Peyer's patch (tissue), 4 donors: Measurements from ENCODE around the gene C13orf46. TPM values are rescaled to one million over a fixed set of nuclear protein-coding genes. Genes with fewer than 3 reads are reported as not detected.

ENCODE experiments used
- DNase-seq, 3 donors: peaks; one replicate each; pipeline ENCODE4 v3.0.0-alpha.2; 2017 to 2019
- H3K27ac ChIP-seq, 4 donors: fragments of 200-600 bp; sonication (generic); one replicate each; pipeline ENCODE4 v1.5.1; 2016 to 2019
- H3K27me3 ChIP-seq, 2 donors: fragments of 200-600 bp; sonication (generic); one replicate each; pipeline ENCODE4 v1.5.1; 2019
- H3K36me3 ChIP-seq, 3 donors: fragments of 200-600 bp; sonication (generic); one replicate each; pipeline ENCODE4 v1.5.1; 2016 to 2019
- H3K4me1 ChIP-seq, 4 donors: fragments of 200-600 bp; sonication (generic); one replicate each; pipeline ENCODE4 v1.5.1; 2016 to 2019
- H3K4me3 ChIP-seq, 4 donors: fragments of 200-600 bp; sonication (generic); 1 replicate in 3 of 4; 2 replicates in 1 of 4; pipeline ENCODE4 v1.5.1; 2016 to 2019; ENCODE audit warnings: mild to moderate bottlenecking in 1 of 4
- H3K9me3 ChIP-seq, 4 donors: fragments of 200-600 bp; sonication (generic); one replicate each; pipeline ENCODE4 v1.5.1; 2016 to 2019; ENCODE audit warnings: mild to moderate bottlenecking in 1 of 4
- CTCF ChIP-seq, 6 experiments: fragments of 450-650 bp in 4 of 6; fragments of 200-600 bp in 2 of 6; sonication (generic) in 1 of 6; IDR thresholded peaks; one replicate each; pipeline ENCODE4 v1.5.1; 2017 to 2019; ENCODE audit warnings: antibody characterized with exemption in 6 of 6, mild to moderate bottlenecking in 3 of 6, moderate library complexity in 1 of 6
- POLR2A ChIP-seq, 2 donors: fragments of 450-650 bp; IDR thresholded peaks; one replicate each; pipeline ENCODE4 v1.5.1; 2017; ENCODE audit warnings: antibody characterized with exemption in 2 of 2, mild to moderate bottlenecking in 2 of 2, moderate library complexity in 2 of 2
- total RNA-seq, 4 donors: library from RNA; depleted of rRNA; stranded (reverse); fragments of >200 nt; gene quantifications; one replicate each; pipeline ENCODE4 v1.1.0, GENCODE V29; 2016

Gene C13orf46
- total RNA-seq, 4 donors from 2014 or later, result 0.35 to 0.83 TPM; not detected in 2

GRCh38 chr13:113982296-113982661 is 8.4 kb upstream of the C13orf46 start:
- DNase-seq, result peak in 2 of 3 donors; percentile 29 to 40
- no peak overlapping the region for H3K27ac ChIP-seq

GRCh38 chr13:113981611-113982295 is 7.9 kb upstream of the C13orf46 start:
- H3K9me3 ChIP-seq, result no peaks in the 10 kb centered on the region
- DNase-seq, result peak in 2 of 3 donors; percentile 40 to 45
- TF ChIP-seq POLR2A (IDR thresholded peaks at IDR 0.05) (no peak), CTCF (IDR thresholded peaks at IDR 0.05) (no peak)
- no peaks in the 10 kb centered on the region for H3K4me1 ChIP-seq
- H3K27me3 ChIP-seq, result no peaks in the 10 kb centered on the region
- peaks cover 0 to 15% (median 0%) of the 10 kb centered on the region in 3 donors for H3K36me3 ChIP-seq
- no peak overlapping the region for H3K4me3 ChIP-seq
- peak overlapping the region in 1 of 4 donors; percentile 65 for H3K27ac ChIP-seq

More at GRCh38 chr13:113982296-113982661, 8.4 kb upstream of the C13orf46 start:
- no peaks in the 10 kb centered on the region for H3K27me3 ChIP-seq
- no peaks in the 10 kb centered on the region for H3K9me3 ChIP-seq
- peaks cover 0 to 11% (median 0%) of the 10 kb centered on the region in 3 donors for H3K36me3 ChIP-seq
- no peak overlapping the region for H3K4me3 ChIP-seq
- TF ChIP-seq CTCF (IDR thresholded peaks at IDR 0.05), result no peak
- TF ChIP-seq POLR2A (IDR thresholded peaks at IDR 0.05), result no peak
- H3K4me1 ChIP-seq, result no peaks in the 10 kb centered on the region

GRCh38 chr13:113981194-113981605 is 7.3 kb upstream of the C13orf46 start:
- peak in 2 of 3 donors; percentile 82 to 86 for DNase-seq
- Histone ChIP-seq H3K27me3 (no peaks in the 10 kb centered on the region), H3K36me3 (peaks cover 0 to 15% (median 0%) of the 10 kb centered on the region in 3 donors), H3K9me3 (no peaks in the 10 kb centered on the region), H3K4me1 (no peaks in the 10 kb centered on the region), H3K27ac (peak overlapping the region in 1 of 4 donors; percentile 65), H3K4me3 (no peak overlapping the region)
- TF ChIP-seq CTCF (IDR thresholded peaks at IDR 0.05), result peak in 3 of 6 experiments; percentile 19 to 30 (median 30)
- TF ChIP-seq POLR2A (IDR thresholded peaks at IDR 0.05), result no peak

- no peaks in the 10 kb centered on the region for H3K27me3 ChIP-seq
- TF ChIP-seq POLR2A (IDR thresholded peaks at IDR 0.05), result no peak
- TF ChIP-seq CTCF (IDR thresholded peaks at IDR 0.05), result no peak
Observed at GRCh38 chr13:113980489-113981064, 6.7 kb upstream of the C13orf46 start.

GRCh38 chr13:113979791-113980471 is 6.1 kb upstream of the C13orf46 start:
- TF ChIP-seq POLR2A (IDR thresholded peaks at IDR 0.05) (no peak), CTCF (IDR thresholded peaks at IDR 0.05) (no peak)
- Histone ChIP-seq H3K27me3 (no peaks in the 10 kb centered on the region), H3K36me3 (peaks cover 0 to 20% (median 0%) of the 10 kb centered on the region in 3 donors), H3K9me3 (no peaks in the 10 kb centered on the region), H3K27ac (no peak overlapping the region), H3K4me3 (no peak overlapping the region), H3K4me1 (no peaks in the 10 kb centered on the region)
- DNase-seq, result peak in 2 of 3 donors; percentile 19 to 36

More at GRCh38 chr13:113980489-113981064, 6.7 kb upstream of the C13orf46 start:
- no peaks in the 10 kb centered on the region for H3K4me1 ChIP-seq
- H3K27ac ChIP-seq, result peak overlapping the region in 1 of 4 donors; percentile 65
- no peak overlapping the region for H3K4me3 ChIP-seq
- H3K36me3 ChIP-seq, result peaks cover 0 to 16% (median 0%) of the 10 kb centered on the region in 3 donors
- H3K9me3 ChIP-seq, result no peaks in the 10 kb centered on the region
- DNase-seq, result peak in 2 of 3 donors; percentile 28 to 31
